Middle frontal gyrus (tissue), 1 donor: ENCODE data around the gene RHOU.
"Not testable (repeated sequence)": the region's sequence is repeated elsewhere in the genome, so short reads cannot be mapped to it uniquely, and the experiment has no call there.

ENCODE experiments used
- DNase-seq: peaks from one replicate; pipeline ENCODE4 v3.0.0-alpha.2; 2015; ENCODE audit warnings: low spot score; ENCODE audit errors: extremely low spot score

Gene RHOU

DNA sequence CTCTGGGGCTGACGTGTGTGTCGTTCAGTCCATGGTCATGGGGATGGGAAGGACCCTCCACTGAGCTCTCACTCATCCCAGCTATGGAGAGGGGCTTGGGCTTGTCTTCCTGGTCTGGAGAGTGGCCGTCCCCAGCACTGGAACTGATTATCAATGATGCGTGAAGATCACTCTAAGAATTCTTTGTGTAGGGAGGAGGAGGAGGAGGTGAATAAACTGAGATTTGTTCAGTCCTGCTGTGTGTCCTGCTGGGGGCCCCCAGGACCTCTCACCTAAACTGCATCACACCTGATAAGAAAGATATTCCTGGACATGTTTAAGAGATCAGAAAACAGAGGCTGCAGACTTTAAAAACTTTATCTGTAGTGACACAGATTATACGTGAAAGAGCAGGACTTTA, 21.2 kb downstream of the RHOU start:
- DNase-seq, result no peak

DNA sequence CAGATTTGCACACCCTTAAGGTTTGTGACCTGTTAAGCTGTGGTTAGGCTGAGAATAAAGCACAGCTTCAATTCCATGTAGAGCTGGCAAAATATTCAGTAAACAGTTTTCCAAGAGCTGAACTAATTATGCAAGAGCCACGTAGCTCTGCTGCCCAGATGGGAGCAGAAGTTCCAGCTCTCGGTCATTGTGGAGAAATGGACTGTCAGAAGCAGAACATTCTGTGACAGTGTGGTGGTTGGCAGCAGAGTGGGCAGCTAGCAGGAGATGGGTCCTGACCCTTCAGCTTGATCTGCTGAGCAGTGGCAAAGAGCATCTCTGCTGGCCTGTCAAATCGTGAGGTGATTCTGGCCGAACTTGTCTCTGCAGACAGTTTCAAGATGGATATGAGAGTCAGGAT, 23.2 kb downstream of the RHOU start:
- no peak for DNase-seq

DNA sequence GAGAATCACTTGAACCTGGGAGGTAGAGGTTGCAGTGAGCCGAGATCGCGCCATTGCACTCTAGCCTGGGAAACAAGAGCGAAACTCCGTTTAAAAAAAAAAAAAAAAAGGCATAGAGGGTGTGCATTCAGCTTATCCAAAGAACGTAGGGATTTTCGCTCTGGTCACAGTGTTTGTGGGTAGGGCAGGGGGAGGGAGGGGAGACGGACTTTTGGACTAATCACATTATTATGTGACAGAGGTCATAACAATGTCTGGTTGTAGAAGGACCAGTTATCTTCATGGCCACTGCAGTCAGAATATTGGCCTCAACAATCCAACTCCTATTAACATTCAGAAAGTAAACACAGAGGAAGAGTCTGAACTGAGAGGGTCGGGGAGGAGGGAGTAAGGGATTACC, 25.7 kb downstream of the RHOU start:
- no peak for DNase-seq

- no peak for DNase-seq
Measured at GRCh38 chr1:228763561-228763960, 28.3 kb downstream of the RHOU start.

- DNase-seq, result no peak
Measured at GRCh38 chr1:228765168-228765946, 30.1 kb downstream of the RHOU start.

DNA sequence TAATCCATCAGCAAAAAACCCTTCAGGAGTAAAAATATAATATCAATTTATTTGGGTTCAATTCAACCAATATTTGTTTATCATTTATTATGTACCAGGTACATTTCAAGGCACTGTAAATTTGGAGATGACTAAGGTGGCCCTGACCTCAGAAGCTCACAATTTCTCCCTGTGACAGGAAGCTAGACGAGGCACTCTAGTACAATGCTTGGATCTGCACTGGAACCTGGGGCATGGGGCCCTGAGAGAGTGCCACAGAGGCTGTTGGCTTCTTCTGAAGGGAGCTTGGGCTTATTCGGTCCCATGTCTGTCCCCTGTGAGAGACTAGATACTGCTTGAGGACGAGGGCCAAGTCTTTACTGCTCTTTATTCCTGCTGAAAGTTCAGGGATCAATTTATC, 31.5 kb downstream of the RHOU start:
- no peak for DNase-seq

DNA sequence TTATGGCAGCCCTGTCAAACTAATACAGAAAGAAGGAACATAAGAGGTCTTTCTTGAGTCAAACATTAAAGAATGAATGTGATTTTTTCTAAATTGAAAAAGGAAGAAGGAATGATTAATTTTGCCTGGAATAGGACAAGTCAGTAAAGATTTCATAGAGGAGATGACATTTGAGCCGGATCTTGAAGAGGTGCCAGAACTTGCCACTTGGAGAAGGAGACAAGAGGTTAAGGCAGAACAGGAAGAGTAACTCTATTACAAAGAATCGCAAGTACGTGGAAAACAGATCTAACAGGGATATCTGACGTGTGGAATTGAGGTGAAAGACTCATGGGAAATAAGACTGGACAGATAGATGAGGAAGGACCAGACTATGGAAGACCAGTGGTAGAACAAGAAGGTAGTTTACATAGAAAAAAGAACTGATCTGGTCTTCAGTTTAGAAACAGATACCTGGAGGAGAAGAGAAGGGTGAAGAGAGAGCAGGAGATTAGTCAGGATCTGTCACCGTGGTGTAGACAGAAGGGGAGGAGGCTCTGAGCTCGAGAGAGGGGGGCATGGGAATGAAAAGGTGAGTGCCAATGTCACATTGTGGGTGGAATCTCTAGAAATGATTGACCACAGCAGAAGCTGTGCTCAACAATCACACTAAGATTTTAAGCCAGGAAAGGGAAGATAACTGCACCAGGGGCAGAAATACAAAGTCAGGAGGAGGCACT, 32.5 kb downstream of the RHOU start:
- DNase-seq, result no peak

DNA sequence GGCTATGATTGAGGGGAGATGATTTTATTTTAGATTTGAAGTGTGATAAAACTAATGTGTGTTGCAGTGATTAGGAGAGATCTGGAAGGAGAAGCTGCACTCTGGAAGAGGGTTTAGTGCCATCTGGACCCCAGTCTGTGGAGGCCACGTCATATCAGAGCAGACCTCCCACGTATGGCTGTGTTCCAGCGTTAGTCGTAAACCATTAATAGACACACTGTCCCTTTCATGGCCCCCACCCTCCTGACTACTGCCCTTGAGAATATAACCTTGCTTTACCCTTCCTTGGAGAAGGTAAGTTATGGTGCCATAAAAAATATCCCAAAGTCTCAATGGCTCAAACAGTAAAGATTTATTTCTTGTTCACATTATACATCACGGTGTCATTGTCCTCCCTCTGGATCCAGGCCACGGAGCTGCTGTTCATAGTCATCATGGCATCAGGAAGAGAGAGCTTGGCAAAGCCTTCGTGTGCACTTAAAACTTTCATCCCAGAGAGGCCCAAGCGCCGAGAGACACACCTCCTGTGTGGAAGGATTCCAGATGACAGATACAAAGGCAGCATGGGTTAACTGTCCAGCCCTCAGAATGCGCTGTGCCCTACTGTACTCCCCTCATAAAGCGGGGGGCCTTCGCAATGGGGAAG, 33.2 kb downstream of the RHOU start:
- no peak for DNase-seq

GRCh38 chr1:228770779-228771223, 35.5 kb downstream of the RHOU start:
- DNase-seq, result no peak

DNA sequence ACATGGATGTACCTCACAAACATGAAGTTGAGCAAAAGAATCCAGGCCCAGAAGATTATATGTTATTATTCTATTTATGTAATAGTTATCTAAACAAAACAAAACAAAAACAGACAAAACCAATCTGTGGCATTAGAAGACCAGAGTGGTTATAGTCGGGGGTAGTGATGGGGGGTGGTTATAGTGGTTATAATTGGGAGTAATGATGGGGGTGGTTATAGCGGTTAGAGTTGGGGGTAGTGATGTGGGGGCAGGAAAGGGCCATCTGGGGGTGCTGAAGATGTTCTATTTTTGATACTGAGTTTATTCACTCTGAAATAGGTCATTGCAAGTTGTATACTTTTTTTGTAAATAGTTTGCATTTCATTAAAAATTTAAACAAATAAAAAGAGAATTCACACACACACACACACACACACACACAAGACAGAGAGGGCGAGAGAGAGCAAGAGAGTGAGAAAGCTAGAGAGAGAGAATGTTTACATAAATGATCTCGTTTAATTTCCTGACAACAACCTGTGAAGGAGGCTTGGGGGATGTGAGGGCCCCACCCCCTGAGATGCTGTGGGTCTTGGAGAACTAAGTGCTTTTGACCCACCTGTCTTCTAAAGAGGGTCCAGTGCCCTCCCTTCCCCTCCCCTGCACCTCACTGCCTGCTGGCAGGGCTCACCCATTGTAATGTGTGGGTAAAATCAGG, 37.4 kb downstream of the RHOU start:
- no peak for DNase-seq

GRCh38 chr1:228775946-228776345, 40.7 kb downstream of the RHOU start:
- not testable (repeated sequence) for DNase-seq

DNA sequence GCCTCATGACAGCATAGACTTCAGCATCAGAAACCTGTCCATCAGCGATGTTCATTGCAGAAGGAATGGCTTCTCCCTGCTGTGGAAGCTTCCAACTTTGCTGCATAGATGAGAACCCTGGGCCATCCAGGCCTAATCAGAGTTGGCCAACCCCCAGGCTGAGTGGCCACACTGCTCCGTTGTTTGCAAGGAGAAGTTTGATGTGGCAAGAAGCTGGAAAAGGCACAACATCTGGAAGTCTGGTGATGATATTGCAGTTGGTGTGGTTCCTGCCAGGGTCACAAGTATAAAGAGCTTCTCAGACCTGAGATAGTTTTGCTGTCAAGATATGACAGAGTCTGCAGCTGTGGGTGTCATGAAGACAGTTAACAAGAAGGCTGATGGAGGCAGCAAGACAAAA, 41.2 kb downstream of the RHOU start:
- DNase-seq, result no peak

DNA sequence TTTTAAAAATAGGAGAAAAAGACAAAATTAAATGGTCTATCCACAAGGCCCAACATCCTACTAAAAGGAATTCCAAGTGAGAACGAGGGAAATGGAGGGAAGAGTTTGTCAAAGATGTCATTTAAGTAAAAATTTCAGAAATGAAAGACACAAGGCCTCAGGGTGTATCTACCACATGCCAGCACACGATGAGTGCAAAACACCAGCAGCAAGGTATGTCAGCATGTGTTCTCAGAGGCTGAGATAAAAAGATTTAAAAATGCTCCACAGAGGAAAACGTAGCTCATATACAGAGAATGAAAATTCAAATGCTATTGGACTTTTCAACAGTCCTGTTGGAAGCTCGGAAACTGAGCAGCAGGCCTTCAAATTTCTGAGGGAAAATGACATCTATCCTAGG, 42.0 kb downstream of the RHOU start:
- no peak for DNase-seq

DNA sequence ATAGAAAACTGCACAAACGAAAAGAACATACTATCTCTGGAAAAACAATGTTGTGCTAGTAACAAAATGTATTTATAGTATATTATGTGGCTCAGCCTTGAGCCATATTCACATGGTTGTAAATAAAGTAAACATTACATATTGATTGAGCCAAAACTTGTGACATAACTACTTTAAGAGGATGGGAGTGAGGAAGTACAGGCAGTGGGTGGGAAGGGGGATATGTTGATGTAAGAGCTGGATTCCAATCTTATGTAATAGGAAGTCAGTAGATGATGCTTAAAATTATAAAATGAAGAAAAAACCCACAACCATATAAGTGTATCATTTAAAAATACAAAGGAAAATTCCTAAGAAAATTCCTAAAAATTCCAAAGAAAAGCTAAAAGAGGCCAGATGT, 42.7 kb downstream of the RHOU start:
- DNase-seq, result no peak

- DNase-seq, result no peak
Measured at GRCh38 chr1:228778466-228778865, 43.2 kb downstream of the RHOU start.

GRCh38 chr1:228778961-228779360, 43.7 kb downstream of the RHOU start:
- DNase-seq, result no peak

DNA sequence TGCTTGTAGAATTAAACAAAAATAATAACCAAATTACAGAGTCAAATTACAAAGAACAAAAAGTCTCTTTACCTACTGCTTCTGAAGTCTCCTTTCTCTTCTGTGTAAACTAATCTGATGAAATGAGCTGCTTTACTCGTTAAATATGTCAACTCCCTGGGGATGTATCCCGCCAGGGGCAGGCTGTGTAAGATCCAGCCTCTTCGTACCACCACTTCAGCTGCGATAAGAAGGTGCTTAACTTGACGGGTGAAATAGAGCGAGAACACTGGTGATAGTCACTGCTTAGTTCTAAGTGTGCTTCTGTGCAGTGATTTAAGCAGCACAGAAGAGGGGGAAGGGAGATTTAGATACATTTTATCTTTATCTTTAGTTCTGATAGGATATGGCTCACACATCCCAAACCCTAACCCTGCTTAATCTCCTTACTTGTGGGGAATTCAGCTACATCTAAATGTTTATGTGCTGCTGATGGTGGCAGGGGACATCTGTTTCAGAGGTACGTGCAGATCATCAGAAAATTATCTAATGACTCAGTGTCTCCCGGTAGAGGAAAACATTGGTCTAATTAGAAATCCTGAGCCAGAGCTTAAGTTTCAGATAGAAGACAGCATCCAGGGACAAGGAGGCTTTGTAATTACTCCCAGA, 46.0 kb downstream of the RHOU start:
- no peak for DNase-seq

DNA sequence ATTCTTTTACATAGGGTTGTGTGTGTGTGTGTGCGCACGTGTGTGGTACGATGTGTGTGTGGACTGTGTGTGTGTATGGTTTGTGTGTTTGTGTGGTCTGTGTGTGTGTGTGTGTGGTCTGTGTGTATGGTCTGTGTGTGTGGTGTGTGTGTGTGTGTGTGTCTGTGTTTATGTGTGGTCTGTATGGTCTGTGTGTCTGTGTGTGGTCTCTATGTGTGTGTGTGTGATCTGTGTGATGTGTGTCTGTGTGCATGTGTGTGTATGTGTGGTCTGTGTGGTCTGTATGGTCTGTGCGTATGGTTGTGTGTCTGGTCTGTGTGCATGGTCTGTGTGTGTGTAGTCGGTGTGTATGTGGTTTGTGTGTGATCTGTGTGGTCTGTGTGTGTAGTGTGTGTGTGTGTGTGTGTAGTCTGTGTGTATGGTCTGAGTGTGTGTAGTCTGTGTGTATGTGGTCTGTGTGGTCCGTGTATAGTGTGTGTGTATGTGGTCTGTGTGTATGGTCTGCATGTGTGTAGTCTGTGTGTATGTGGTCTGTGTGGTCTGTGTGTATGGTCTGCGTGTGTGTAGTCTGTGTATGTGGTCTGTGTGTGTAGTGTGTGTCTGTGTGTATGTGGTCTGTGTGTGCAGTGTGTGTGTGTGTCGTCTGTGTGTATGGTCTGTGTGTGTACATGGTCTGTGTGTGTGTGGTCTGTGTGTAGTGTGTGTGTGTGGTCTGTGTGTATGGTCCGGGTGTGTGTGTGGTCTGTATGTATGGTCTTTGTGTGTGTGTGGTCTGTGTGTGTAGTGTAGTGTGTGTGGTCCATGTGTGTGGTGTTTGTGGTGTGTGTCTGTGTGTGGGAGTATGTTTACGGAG, 46.8 kb downstream of the RHOU start:
- no peak for DNase-seq

GRCh38 chr1:228782662-228783417, 47.6 kb downstream of the RHOU start:
- no peak for DNase-seq
